ENCODE data around the gene TAC4.

TAC4 gene

GRCh38 chr17:49821466-49821865, 26.4 kb downstream of the TAC4 start:
- Histone ChIP-seq H3K9me3 (ENCODE audit: control insufficient read depth, insufficient read depth, low read length) (no peaks in the 10 kb centered on the region), H3K4me3 (ENCODE audit: low read depth, low read length) (no peak overlapping the region), H3K9ac (ENCODE audit: low read depth, low read length) (peak overlapping the region; percentile 28), H3K27me3 (ENCODE audit: control insufficient read depth, insufficient read depth, low read length) (no peaks in the 10 kb centered on the region), H3K4me1 (ENCODE audit: control insufficient read depth, insufficient read depth, low read length) (peaks cover 7% of the 10 kb centered on the region), H3K36me3 (ENCODE audit: control insufficient read depth, insufficient read depth, low read length) (peaks cover 41% of the 10 kb centered on the region)

DNA sequence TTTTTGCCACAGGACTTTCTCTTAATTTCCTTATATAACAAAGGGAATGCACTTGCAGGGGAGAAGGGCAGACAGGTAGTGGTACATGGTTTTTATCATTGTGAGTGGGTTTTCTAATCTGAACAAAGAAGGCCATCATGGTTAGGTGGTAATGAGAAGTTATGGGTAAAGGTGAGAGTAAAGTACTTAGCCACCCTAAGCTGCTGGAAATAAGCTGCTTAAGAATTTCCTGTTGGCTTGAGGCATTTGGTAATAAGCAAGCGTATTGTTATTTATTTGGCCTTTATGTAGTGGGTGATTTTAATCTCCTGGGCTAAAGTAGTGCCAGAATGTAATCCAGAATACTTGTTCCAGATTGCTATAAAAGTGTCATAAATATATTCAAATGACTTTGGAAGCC, 27.1 kb downstream of the TAC4 start:
- Histone ChIP-seq H3K27me3 (ENCODE audit: control insufficient read depth, insufficient read depth, low read length) (no peaks in the 10 kb centered on the region), H3K9me3 (ENCODE audit: control insufficient read depth, insufficient read depth, low read length) (no peaks in the 10 kb centered on the region), H3K4me3 (ENCODE audit: low read depth, low read length) (no peak overlapping the region), H3K9ac (ENCODE audit: low read depth, low read length) (no peak overlapping the region), H3K36me3 (ENCODE audit: control insufficient read depth, insufficient read depth, low read length) (peaks cover 36% of the 10 kb centered on the region), H3K4me1 (ENCODE audit: control insufficient read depth, insufficient read depth, low read length) (peaks cover 10% of the 10 kb centered on the region)

- Histone ChIP-seq H3K4me1 (ENCODE audit: control insufficient read depth, insufficient read depth, low read length) (peaks cover 17% of the 10 kb centered on the region), H3K4me3 (ENCODE audit: low read depth, low read length) (no peak overlapping the region), H3K36me3 (ENCODE audit: control insufficient read depth, insufficient read depth, low read length) (peaks cover 29% of the 10 kb centered on the region), H3K9ac (ENCODE audit: low read depth, low read length) (no peak overlapping the region), H3K27me3 (ENCODE audit: control insufficient read depth, insufficient read depth, low read length) (no peaks in the 10 kb centered on the region), H3K9me3 (ENCODE audit: control insufficient read depth, insufficient read depth, low read length) (no peaks in the 10 kb centered on the region)
These were observed 28.2 kb downstream of the TAC4 start for GRCh38 chr17:49819651-49820050.

DNA sequence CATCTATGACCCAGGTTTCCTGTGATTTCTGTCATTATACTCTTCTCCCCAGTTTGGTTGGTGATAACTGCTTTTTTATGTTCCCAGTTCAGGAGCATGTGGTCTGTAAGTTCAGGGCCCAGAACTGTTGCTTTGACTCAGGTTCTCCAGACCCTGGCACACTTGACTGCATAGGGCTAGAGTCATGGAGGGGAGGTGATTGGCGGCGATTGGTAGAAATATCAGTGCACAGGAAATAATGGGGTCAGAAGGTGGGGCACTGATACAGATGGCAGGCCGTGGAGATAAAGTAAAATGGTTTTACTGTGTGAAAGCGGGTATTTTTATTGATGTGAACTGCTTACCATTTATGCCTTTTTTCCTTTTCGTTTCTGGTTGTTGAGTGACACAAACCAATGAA, 28.7 kb downstream of the TAC4 start:
- Histone ChIP-seq H3K27me3 (ENCODE audit: control insufficient read depth, insufficient read depth, low read length) (no peaks in the 10 kb centered on the region), H3K9me3 (ENCODE audit: control insufficient read depth, insufficient read depth, low read length) (no peaks in the 10 kb centered on the region), H3K4me1 (ENCODE audit: control insufficient read depth, insufficient read depth, low read length) (peaks cover 22% of the 10 kb centered on the region), H3K4me3 (ENCODE audit: low read depth, low read length) (no peak overlapping the region), H3K9ac (ENCODE audit: low read depth, low read length) (no peak overlapping the region), H3K36me3 (ENCODE audit: control insufficient read depth, insufficient read depth, low read length) (peaks cover 29% of the 10 kb centered on the region)

DNA sequence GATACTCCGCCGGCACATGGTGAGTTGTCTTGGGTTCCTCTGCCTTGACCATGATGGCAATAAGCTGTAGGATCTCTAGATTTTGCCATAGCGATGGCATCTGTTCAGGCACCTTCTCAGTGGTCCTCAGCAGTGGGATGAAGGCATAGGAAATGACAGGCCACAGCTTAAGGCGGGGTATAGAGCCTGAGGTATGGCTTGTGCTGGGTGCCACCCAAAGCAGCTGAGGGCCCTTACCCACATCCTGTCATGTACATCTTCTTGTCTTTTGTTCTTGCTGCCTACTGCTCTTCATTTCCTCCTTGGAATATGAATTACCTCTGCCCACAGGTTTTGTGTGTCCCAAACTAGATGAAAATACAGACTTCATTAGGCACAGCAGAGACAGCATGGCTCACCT, 29.9 kb downstream of the TAC4 start:
- H3K4me1 ChIP-seq (ENCODE audit: control insufficient read depth, insufficient read depth, low read length): peaks cover 28% of the 10 kb centered on the region
- H3K36me3 ChIP-seq (ENCODE audit: control insufficient read depth, insufficient read depth, low read length): peaks cover 21% of the 10 kb centered on the region
- no peaks in the 10 kb centered on the region for H3K9me3 ChIP-seq (ENCODE audit: control insufficient read depth, insufficient read depth, low read length)
- no peak overlapping the region for H3K9ac ChIP-seq (ENCODE audit: low read depth, low read length)
- no peak overlapping the region for H3K4me3 ChIP-seq (ENCODE audit: low read depth, low read length)
- H3K27me3 ChIP-seq (ENCODE audit: control insufficient read depth, insufficient read depth, low read length): no peaks in the 10 kb centered on the region

- H3K4me3 ChIP-seq (ENCODE audit: low read depth, low read length): peak overlapping the region; percentile 15
- H3K9ac ChIP-seq (ENCODE audit: low read depth, low read length): peak overlapping the region; percentile 42
- no peaks in the 10 kb centered on the region for H3K27me3 ChIP-seq (ENCODE audit: control insufficient read depth, insufficient read depth, low read length)
- H3K36me3 ChIP-seq (ENCODE audit: control insufficient read depth, insufficient read depth, low read length): peaks cover 15% of the 10 kb centered on the region
- no peaks in the 10 kb centered on the region for H3K9me3 ChIP-seq (ENCODE audit: control insufficient read depth, insufficient read depth, low read length)
- H3K4me1 ChIP-seq (ENCODE audit: control insufficient read depth, insufficient read depth, low read length): peaks cover 29% of the 10 kb centered on the region
These were observed 32.0 kb downstream of the TAC4 start for GRCh38 chr17:49815761-49816281.

DNA sequence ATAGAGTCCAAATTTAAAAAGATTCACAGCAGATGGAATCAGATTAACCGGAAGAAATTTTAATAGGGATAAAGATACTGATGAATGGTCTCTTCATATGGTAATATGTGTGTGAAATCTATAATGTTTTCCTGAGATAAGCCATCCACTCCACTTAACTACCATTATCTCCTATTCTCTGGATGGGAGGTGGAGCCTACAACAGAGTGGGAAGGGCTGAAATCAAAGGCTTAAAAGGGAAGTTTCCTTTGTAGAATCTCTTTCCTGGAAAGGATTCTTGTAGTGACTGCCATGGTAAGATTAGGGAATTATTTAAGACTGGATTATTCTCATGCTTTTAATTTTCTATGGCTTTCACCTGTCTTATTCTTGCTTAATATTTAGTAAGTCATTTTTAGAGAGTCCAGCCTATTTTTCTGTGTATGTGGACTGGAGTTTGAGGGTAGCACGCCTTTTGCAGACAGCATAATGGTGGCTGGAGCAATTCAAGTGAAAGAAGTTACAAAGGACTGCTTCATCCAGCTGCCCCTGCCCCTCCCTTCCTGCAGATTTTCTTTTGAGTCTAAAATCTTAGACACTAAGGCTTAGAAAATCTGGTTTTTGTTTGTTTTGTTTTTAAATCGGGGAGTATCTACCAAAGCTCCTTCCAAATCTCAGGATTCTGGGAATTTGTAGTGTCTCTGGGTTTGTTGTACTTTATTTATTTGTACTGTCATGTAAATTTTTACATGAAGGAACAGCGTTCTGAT, 32.9 kb downstream of the TAC4 start:
- H3K4me3 ChIP-seq (ENCODE audit: low read depth, low read length): peak overlapping the region; percentile 7

GRCh38 chr17:49809056-49809455, 38.8 kb downstream of the TAC4 start:
- no peak overlapping the region for H3K4me3 ChIP-seq (ENCODE audit: low read depth, low read length)
- no peaks in the 10 kb centered on the region for H3K27me3 ChIP-seq (ENCODE audit: control insufficient read depth, insufficient read depth, low read length)
- H3K4me1 ChIP-seq (ENCODE audit: control insufficient read depth, insufficient read depth, low read length): peaks cover 8% of the 10 kb centered on the region
- H3K9ac ChIP-seq (ENCODE audit: low read depth, low read length): no peak overlapping the region
- no peaks in the 10 kb centered on the region for H3K9me3 ChIP-seq (ENCODE audit: control insufficient read depth, insufficient read depth, low read length)
- no peaks in the 10 kb centered on the region for H3K36me3 ChIP-seq (ENCODE audit: control insufficient read depth, insufficient read depth, low read length)

More for the DNA sequence above, 32.9 kb downstream of the TAC4 start:
- Histone ChIP-seq H3K36me3 (ENCODE audit: control insufficient read depth, insufficient read depth, low read length) (peaks cover 15% of the 10 kb centered on the region), H3K9ac (ENCODE audit: low read depth, low read length) (no peak overlapping the region), H3K9me3 (ENCODE audit: control insufficient read depth, insufficient read depth, low read length) (no peaks in the 10 kb centered on the region), H3K27me3 (ENCODE audit: control insufficient read depth, insufficient read depth, low read length) (no peaks in the 10 kb centered on the region), H3K4me1 (ENCODE audit: control insufficient read depth, insufficient read depth, low read length) (peaks cover 29% of the 10 kb centered on the region)

GRCh38 chr17:49798738-49799137, 49.1 kb downstream of the TAC4 start:
- Histone ChIP-seq H3K27me3 (ENCODE audit: control insufficient read depth, insufficient read depth, low read length) (no peaks in the 10 kb centered on the region), H3K36me3 (ENCODE audit: control insufficient read depth, insufficient read depth, low read length) (peaks cover 19% of the 10 kb centered on the region), H3K9ac (ENCODE audit: low read depth, low read length) (no peak overlapping the region), H3K4me1 (ENCODE audit: control insufficient read depth, insufficient read depth, low read length) (no peaks in the 10 kb centered on the region), H3K9me3 (ENCODE audit: control insufficient read depth, insufficient read depth, low read length) (no peaks in the 10 kb centered on the region), H3K4me3 (ENCODE audit: low read depth, low read length) (no peak overlapping the region)

DNA sequence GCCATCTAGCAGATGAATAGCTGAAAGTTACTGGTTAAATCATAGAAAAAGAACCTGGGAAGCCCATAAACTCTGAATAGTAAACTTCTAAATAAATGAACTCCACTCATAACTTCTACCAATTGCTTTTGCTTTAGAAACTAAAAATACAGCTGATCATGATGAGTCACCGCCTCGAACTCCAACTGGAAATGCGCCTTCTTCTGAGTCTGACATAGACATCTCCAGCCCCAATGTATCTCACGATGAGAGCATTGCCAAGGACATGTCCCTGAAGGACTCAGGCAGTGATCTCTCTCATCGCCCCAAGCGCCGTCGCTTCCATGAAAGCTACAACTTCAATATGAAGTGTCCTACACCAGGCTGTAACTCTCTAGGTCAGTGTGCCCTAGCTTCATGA, 49.7 kb downstream of the TAC4 start:
- no peak overlapping the region for H3K9ac ChIP-seq (ENCODE audit: low read depth, low read length)
- peaks cover 24% of the 10 kb centered on the region for H3K36me3 ChIP-seq (ENCODE audit: control insufficient read depth, insufficient read depth, low read length)
- no peak overlapping the region for H3K4me3 ChIP-seq (ENCODE audit: low read depth, low read length)
- no peaks in the 10 kb centered on the region for H3K27me3 ChIP-seq (ENCODE audit: control insufficient read depth, insufficient read depth, low read length)
- no peaks in the 10 kb centered on the region for H3K4me1 ChIP-seq (ENCODE audit: control insufficient read depth, insufficient read depth, low read length)
- no peaks in the 10 kb centered on the region for H3K9me3 ChIP-seq (ENCODE audit: control insufficient read depth, insufficient read depth, low read length)

GRCh38 chr17:49795372-49795771, 52.5 kb downstream of the TAC4 start:
- Histone ChIP-seq H3K9me3 (ENCODE audit: control insufficient read depth, insufficient read depth, low read length) (no peaks in the 10 kb centered on the region), H3K36me3 (ENCODE audit: control insufficient read depth, insufficient read depth, low read length) (peaks cover 34% of the 10 kb centered on the region), H3K9ac (ENCODE audit: low read depth, low read length) (no peak overlapping the region), H3K4me3 (ENCODE audit: low read depth, low read length) (no peak overlapping the region), H3K27me3 (ENCODE audit: control insufficient read depth, insufficient read depth, low read length) (no peaks in the 10 kb centered on the region), H3K4me1 (ENCODE audit: control insufficient read depth, insufficient read depth, low read length) (no peaks in the 10 kb centered on the region)

DNA sequence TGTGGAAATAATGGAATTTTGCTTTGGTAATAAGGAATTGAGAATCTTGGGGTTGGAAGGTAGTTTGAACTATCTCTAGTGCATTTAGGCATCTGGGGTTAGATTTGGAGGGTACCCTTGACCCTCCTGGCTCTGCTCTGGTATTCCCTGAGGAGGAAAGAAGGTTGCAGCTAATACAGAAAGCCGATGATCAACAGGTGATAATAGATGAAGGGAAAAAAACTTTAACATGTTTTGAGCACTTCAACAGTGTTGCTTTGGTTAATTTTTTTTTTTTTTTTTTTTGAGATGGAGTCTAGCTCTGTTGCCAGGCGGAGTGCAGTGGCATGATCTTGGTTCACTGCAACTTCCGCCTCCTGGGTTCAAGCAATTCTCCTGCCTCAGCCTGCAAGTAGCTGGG, 54.6 kb downstream of the TAC4 start:
- Histone ChIP-seq H3K36me3 (ENCODE audit: control insufficient read depth, insufficient read depth, low read length) (peaks cover 23% of the 10 kb centered on the region), H3K27me3 (ENCODE audit: control insufficient read depth, insufficient read depth, low read length) (no peaks in the 10 kb centered on the region)

More for the DNA sequence above, 54.6 kb downstream of the TAC4 start:
- Histone ChIP-seq H3K9ac (ENCODE audit: low read depth, low read length) (no peak overlapping the region), H3K9me3 (ENCODE audit: control insufficient read depth, insufficient read depth, low read length) (no peaks in the 10 kb centered on the region), H3K4me1 (ENCODE audit: control insufficient read depth, insufficient read depth, low read length) (peaks cover 3% of the 10 kb centered on the region), H3K4me3 (ENCODE audit: low read depth, low read length) (no peak overlapping the region)

All from iPS-15b (cell line).